ENCODE data around the gene NOS1AP. TPM values are rescaled to one million over a fixed set of nuclear protein-coding genes. Genes with fewer than 3 reads are reported as not detected.

The NOS1AP gene
- total RNA-seq, 1 experiment from 2014 or later, result 5.3 TPM

- ChIA-PET CTCF (no interaction called here), POLR2A (no interaction called here), RAD21 (ENCODE audit: low non-redundant PET in 1 of 2, low total read pairs in 2 of 2, uncharacterized antibody in 2 of 2, unreplicated experiment in 2 of 2) (no interaction called here)
- no peak overlapping the region for H2AFZ ChIP-seq (ENCODE audit: low read depth, low read length, poor library complexity, severe bottlenecking)
- no peak overlapping the region for H3K27ac ChIP-seq (ENCODE audit: low read depth, low read length)
- H3K9ac ChIP-seq (ENCODE audit: low read length), result no peak overlapping the region
- BruUV-seq (replicated peaks), result no TSS peak
- no peaks in the 10 kb centered on the region for H3K9me2 ChIP-seq (ENCODE audit: insufficient read depth)
- intact Hi-C loops (cut with micrococcal nuclease), result no loop called here
- no peak overlapping the region for H3K4me3 ChIP-seq (replicated peaks in 1 of 2; ENCODE audit: low read depth in 1 of 2, low read length in 2 of 2)
- no peaks in the 10 kb centered on the region for H3K9me3 ChIP-seq (ENCODE audit: control insufficient read depth in 1 of 2, insufficient read depth in 1 of 2, low read depth in 1 of 2, low read length in 2 of 2)
- DNase-seq (ENCODE audit: low read depth, low spot score) (no peak), ATAC-seq (no peak)
- no peaks in the 10 kb centered on the region for H3K79me2 ChIP-seq (ENCODE audit: insufficient read depth, low read length)
- H3K27me3 ChIP-seq (ENCODE audit: insufficient read depth, low read length), result no peaks in the 10 kb centered on the region; the same call in 1 of the 2 replicates
- TF ChIP-seq JUND (IDR thresholded peaks at IDR 0.05), result no peak
- no peak for TF ChIP-seq POLR2A (IDR thresholded peaks at IDR 0.05; ENCODE audit: borderline replicate concordance, extremely low read depth, insufficient read depth, insufficient read length)
- no peak for TF ChIP-seq SP1 (IDR thresholded peaks at IDR 0.05; ENCODE audit: low read depth)
- no peak for TF ChIP-seq EZH2 (IDR thresholded peaks at IDR 0.05)
- TF ChIP-seq ELF1 (IDR thresholded peaks at IDR 0.05; ENCODE audit: borderline replicate concordance, low read depth), result no peak
- no peak for TF ChIP-seq FOSL1 (IDR thresholded peaks at IDR 0.05; ENCODE audit: low read depth)
- TF ChIP-seq EZH2phosphoT487 (IDR thresholded peaks at IDR 0.05; ENCODE audit: borderline replicate concordance), result no peak
- TF ChIP-seq ZNF274 (IDR thresholded peaks at IDR 0.05; ENCODE audit: low read depth, low read length), result no peak
- no peak for TF ChIP-seq EGR1 (IDR thresholded peaks at IDR 0.05; ENCODE audit: low read depth)
- no peak for TF ChIP-seq ATF3 (IDR thresholded peaks at IDR 0.05)
- no peaks in the 10 kb centered on the region for H4K20me1 ChIP-seq (ENCODE audit: insufficient read depth)
- H3K36me3 ChIP-seq (ENCODE audit: control insufficient read depth in 1 of 2, insufficient read depth in 2 of 2, low read length in 2 of 2), result no peaks in the 10 kb centered on the region
- peaks cover 0 to 3% of the 10 kb centered on the region in 2 experiments; a peak in 1 of 4 replicates for H3K4me1 ChIP-seq (ENCODE audit: control insufficient read depth in 1 of 2, insufficient read depth in 2 of 2, low read length in 2 of 2)
- H3K4me2 ChIP-seq (ENCODE audit: low read length), result no peak overlapping the region
Observed at GRCh38 chr1:162326559-162326958, 257.1 kb downstream of the NOS1AP start.

DNA sequence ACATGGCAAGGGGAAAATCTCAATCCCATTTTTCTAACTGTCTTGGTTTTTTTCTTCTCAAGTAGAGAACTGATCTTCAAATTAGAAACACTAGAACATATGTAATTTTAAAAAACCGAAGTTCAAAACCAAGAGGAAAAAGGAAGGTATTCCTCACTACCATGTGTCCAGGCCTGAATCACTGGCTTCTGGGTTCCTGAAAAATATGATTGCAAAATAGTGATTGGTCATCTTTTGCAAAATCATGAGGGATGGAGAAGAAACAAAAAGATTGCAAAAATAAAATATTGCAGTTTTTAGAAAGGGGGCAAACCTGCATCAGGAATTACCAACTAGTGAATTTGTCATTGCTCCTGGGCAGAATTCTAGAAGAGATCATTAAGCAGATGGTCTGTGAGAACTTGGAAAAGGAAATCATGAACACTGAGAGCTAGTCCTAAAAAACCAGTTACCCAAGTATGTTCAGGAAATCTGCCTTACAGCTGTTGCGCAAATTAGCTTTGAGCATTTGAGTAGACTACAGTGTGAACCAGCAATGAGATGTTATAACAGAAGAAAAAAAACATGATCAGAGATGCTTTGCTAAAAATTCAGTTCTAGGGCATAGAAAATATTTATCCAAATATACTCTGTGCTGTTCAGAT, 257.8 kb downstream of the NOS1AP start:
- Histone ChIP-seq H3K36me3 (ENCODE audit: control insufficient read depth in 1 of 2, insufficient read depth in 2 of 2, low read length in 2 of 2) (no peaks in the 10 kb centered on the region), H3K4me2 (ENCODE audit: low read length) (no peak overlapping the region), H3K27ac (ENCODE audit: low read depth, low read length) (no peak overlapping the region), H2AFZ (ENCODE audit: low read depth, low read length, poor library complexity, severe bottlenecking) (no peak overlapping the region), H3K9me2 (ENCODE audit: insufficient read depth) (no peaks in the 10 kb centered on the region), H4K20me1 (ENCODE audit: insufficient read depth) (no peaks in the 10 kb centered on the region), H3K9ac (ENCODE audit: low read length) (no peak overlapping the region), H3K79me2 (ENCODE audit: insufficient read depth, low read length) (no peaks in the 10 kb centered on the region), H3K27me3 (ENCODE audit: insufficient read depth, low read length) (no peaks in the 10 kb centered on the region; the same call in 1 of the 2 replicates), H3K9me3 (ENCODE audit: control insufficient read depth in 1 of 2, insufficient read depth in 1 of 2, low read depth in 1 of 2, low read length in 2 of 2) (no peaks in the 10 kb centered on the region), H3K4me1 (ENCODE audit: control insufficient read depth in 1 of 2, insufficient read depth in 2 of 2, low read length in 2 of 2) (peaks cover 0 to 3% of the 10 kb centered on the region in 2 experiments; a peak in 1 of 4 replicates), H3K4me3 (replicated peaks in 1 of 2; ENCODE audit: low read depth in 1 of 2, low read length in 2 of 2) (no peak overlapping the region)
- no TSS peak for BruUV-seq (replicated peaks)
- intact Hi-C loops (cut with micrococcal nuclease), result no loop called here
- ChIA-PET RAD21 (ENCODE audit: low non-redundant PET in 1 of 2, low total read pairs in 2 of 2, uncharacterized antibody in 2 of 2, unreplicated experiment in 2 of 2) (no interaction called here), CTCF (no interaction called here), POLR2A (no interaction called here)
- DNase-seq (ENCODE audit: low read depth, low spot score) (no peak), ATAC-seq (no peak)
- TF ChIP-seq SIN3A (IDR thresholded peaks at IDR 0.05; ENCODE audit: low read depth) (no peak), SRF (IDR thresholded peaks at IDR 0.05; ENCODE audit: low read depth) (no peak), CBX3 (IDR thresholded peaks at IDR 0.05; ENCODE audit: low read depth) (no peak), EZH2 (IDR thresholded peaks at IDR 0.05) (no peak), POLR2AphosphoS5 (IDR thresholded peaks at IDR 0.05; ENCODE audit: low read depth, low read length) (no peak), YY1 (IDR thresholded peaks at IDR 0.05; ENCODE audit: extremely low read depth, insufficient replicate concordance, low read depth, low read length) (no peak), RAD21 (IDR thresholded peaks at IDR 0.05; ENCODE audit: low read depth) (no peak), JUND (IDR thresholded peaks at IDR 0.05) (no peak), POLR2A (IDR thresholded peaks at IDR 0.05; ENCODE audit: borderline replicate concordance, extremely low read depth, insufficient read depth, insufficient read length) (no peak), MAX (IDR thresholded peaks at IDR 0.05) (no peak), SP1 (IDR thresholded peaks at IDR 0.05; ENCODE audit: low read depth) (no peak), ELF1 (IDR thresholded peaks at IDR 0.05; ENCODE audit: borderline replicate concordance, low read depth) (no peak), EZH2phosphoT487 (IDR thresholded peaks at IDR 0.05; ENCODE audit: borderline replicate concordance) (no peak)
- TF ChIP-seq, protein P1, sequence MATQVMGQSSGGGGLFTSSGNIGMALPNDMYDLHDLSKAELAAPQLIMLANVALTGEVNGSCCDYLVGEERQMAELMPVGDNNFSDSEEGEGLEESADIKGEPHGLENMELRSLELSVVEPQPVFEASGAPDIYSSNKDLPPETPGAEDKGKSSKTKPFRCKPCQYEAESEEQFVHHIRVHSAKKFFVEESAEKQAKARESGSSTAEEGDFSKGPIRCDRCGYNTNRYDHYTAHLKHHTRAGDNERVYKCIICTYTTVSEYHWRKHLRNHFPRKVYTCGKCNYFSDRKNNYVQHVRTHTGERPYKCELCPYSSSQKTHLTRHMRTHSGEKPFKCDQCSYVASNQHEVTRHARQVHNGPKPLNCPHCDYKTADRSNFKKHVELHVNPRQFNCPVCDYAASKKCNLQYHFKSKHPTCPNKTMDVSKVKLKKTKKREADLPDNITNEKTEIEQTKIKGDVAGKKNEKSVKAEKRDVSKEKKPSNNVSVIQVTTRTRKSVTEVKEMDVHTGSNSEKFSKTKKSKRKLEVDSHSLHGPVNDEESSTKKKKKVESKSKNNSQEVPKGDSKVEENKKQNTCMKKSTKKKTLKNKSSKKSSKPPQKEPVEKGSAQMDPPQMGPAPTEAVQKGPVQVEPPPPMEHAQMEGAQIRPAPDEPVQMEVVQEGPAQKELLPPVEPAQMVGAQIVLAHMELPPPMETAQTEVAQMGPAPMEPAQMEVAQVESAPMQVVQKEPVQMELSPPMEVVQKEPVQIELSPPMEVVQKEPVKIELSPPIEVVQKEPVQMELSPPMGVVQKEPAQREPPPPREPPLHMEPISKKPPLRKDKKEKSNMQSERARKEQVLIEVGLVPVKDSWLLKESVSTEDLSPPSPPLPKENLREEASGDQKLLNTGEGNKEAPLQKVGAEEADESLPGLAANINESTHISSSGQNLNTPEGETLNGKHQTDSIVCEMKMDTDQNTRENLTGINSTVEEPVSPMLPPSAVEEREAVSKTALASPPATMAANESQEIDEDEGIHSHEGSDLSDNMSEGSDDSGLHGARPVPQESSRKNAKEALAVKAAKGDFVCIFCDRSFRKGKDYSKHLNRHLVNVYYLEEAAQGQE (IDR thresholded peaks at IDR 0.05; ENCODE audit: low read depth), result no peak
